GM19239 (cell line): ENCODE results near the gene ABCF3.

ENCODE experiments used
- DNase-seq: peaks from one replicate; pipeline ENCODE4 v3.0.0; 2011; ENCODE audit warnings: low spot score; ENCODE audit not compliant: insufficient read length
- FAIRE-seq: peaks from 2 replicates; lab custom pipeline; 2011; peaks lifted over from hg19 to GRCh38; lab: Jason Lieb, UNC

Gene ABCF3

DNA sequence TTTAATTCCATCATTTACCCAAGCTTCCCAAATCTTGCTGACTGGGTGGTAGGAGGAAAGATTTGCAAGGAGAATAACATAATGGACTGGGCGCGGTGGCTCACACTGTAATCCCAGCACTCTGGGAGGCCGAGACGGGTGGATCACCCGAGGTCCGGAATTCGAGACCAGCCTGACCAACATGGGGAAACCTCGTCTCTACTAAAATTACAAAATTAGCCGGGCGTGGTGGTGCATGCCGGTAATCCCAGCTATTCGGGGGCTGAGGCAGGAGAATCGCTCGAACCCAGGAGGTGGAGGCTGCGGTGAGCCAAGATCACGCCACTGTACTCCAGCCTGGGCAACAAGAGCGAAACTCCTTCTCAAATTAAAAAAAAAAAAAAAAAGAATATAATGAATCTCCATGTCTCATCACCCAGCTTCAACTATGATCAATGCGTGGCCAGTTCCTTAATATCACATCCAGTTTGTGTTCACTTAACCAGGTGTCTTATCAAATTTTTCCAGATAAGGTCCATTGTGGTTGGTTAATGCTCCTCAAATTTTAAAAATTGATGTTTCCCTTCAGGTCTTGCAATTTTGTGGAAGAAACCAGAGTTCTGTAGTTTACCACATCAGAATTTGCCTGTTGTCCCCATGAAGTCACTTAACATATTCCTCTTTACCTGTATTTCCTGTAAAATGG lies 1.3 kb upstream of the ABCF3 start:
- DNase-seq (no peak), FAIRE-seq (no peak)

DNA sequence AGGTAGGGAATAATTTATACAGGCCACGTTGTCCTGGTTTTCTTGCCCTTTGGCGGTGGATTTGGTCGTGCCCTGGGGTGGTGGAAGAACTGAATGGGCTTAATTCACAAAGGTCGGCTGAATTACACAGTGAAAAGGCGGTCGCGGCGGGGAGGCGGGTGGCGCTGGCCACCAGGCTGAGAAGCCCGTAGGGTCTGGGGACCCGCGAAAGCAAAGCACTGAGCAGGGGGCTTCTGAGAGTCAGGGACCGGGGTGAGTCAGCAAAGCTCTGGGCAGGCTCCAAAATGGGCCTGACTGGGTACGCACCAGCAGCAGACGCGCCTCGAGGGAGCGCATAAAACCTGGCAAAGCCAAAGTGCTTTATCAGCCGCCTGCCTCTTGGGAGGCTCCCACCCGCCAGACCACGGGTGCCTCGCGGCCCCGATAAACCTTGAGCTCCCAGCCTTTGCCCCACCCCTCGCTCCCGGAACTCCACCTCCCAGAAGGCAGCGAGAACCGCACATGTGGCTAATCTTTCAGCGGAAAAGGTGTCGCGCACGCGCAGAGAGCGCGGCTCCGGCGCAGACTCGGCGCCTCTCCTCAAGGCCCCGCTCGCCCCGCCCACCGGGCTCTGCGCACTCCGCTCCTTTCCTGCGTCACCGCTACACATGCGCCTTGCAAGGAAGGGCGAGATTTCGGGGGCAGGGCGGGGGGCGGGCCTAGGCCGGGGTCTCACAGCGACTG lies 377 bp upstream of the ABCF3 start:
- FAIRE-seq (peak; percentile 96), DNase-seq (peak; percentile 96)

DNA sequence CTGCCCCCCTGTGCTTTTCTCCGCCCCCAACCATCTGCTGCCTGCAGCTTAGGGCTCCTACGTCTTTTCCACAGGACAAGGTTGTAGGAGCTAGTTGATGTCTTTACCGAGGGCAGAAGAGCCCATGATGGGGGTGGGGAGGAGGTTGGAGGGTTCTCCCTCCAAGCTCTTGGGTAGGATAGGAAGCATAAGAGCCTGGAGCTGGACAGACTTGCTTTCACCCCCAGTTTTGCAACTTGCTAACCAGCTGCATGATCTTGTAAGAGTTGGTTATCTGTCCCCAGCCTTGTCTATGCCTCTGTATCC lies 856 bp downstream of the ABCF3 start:
- no peak for DNase-seq

DNA sequence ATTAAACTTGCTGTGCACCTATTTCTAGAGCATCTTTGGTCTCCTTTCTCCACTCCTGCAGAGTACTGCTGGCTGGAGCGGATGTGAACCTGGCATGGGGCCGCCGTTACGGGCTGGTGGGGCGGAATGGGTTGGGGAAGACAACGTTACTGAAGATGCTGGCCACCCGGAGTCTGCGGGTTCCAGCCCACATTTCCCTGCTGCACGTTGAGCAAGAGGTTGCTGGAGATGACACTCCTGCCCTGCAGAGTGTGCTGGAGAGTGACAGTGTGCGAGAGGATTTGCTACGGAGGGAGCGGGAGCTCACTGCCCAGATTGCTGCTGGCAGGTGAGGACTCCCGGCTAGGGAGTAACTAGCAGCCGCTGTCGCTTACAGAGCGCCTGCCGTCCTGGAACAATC lies 2.1 kb downstream of the ABCF3 start:
- no peak for DNase-seq
- no peak for FAIRE-seq

More for the DNA sequence above, 856 bp downstream of the ABCF3 start:
- no peak for FAIRE-seq

DNA sequence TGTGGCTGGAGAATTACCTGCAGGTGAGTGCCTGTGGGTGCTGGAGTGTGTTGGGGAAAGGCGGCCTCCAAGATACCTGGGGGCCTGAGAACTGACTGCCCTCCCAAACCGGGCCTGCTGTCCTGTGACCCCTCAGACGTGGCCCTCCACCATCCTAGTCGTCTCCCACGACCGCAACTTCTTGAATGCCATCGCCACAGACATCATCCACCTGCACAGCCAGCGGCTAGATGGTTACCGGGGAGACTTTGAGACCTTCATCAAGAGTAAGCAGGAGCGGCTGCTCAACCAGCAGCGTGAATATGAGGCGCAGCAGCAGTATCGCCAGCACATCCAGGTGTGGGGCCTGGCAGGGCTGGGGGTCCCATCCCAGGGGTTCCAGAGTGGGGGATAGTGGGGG lies 3.4 kb downstream of the ABCF3 start:
- DNase-seq (no peak), FAIRE-seq (no peak)

DNA sequence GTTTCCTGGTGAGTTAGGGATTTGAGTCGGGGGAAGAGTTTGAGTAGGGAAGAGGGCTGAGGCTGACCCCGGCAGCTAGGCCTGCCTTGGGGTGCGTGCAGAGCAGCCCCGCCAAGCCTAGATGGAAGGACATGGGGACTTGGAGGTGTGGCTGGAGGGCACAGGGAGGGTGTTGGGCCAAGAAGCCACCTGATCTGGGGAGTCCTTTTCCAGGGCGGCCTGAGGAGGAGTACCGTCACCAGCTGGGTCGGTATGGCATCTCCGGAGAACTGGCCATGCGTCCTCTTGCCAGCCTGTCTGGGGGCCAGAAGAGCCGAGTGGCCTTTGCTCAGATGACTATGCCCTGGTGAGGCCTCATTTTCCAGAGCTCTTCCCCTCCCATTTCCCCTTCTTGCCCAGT lies 6.9 kb downstream of the ABCF3 start:
- DNase-seq (no peak), FAIRE-seq (no peak)

DNA sequence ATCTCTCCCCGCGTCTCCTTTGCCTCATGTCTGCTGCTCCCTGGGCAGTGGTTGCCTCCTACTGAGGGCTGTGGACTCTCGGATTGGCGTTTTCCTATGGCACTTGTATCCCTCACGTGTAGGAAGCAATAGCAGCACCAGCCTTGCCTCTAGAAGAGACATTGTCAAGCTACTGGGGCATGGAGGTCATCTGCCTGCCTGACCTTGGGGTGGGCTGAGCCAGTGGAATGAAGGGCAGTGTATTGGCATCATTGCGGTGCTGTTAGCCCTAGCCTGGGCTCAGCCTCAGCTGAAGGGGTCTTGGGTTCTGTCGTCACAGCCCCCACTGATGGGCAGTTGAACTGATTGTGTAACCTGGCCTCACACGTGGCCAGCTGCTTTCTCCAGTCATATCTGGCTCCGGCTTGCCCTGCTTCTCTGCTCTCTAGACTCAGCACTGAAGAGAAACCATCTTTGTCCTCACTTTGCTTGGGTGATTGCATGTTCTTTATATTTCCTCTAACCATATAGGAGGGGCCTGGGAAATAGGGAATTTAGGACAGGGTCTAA lies 8.1 kb downstream of the ABCF3 start:
- FAIRE-seq = no peak
- DNase-seq = no peak

DNA sequence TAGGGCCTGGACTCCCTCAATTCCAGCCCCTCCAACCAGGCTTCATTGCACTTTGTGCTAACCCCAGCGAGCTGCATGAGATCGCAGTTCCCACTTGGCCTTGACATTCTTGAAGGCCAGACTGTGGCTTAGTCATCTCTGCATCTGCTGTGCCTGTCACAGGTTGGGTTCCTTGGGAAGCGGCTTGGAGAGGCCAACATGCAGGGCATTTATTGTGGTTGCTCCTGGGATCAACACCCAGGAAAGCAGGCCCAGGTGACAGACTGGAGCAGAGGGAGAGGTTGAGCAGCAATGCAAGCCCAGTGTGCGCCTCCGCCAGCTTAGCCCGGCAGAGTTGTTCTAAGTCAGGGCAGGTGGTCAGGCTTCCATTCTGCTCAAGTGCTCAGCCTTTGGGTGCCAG lies 10.5 kb downstream of the ABCF3 start:
- FAIRE-seq (no peak), DNase-seq (no peak)

DNA sequence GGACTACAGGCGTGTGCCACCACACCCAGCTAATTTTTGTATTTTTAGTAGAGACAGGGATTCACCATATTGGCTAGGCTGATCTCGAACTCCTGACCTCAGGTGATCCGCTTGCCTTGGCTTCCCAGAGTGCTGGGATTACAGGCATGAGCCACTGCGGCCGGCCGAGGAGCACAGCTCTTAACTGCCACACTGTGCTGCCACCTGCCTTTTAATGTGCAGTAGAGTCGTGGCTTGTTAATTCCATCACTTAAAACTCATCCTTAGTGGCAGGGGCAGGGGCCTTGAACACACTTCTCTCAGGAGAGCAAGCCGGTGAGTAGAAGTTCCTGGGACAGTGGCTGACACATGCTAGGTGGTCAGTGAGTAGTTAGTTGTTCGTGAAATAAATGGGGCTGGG lies 12.5 kb downstream of the ABCF3 start:
- DNase-seq (no peak), FAIRE-seq (no peak)

DNA sequence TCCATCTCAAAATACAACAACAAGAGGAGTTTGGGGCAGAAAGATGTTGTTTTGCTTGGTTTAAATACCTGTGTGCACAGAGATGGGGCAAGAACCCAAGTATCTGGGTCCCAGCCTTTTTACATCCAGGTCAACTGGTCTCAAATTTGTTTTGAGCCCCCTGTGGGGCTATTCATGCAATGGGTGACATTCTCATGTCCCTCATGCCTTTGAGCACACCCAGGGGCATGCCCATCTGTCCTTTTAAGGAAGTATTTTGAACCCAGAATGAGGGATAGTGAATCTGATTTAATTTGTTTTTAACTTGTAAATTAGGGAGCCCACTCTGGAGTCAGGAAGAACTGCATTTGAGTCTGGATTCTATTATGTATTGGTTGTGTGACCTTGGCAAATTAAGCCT lies 14.8 kb downstream of the ABCF3 start:
- FAIRE-seq = no peak
- no peak for DNase-seq

DNA sequence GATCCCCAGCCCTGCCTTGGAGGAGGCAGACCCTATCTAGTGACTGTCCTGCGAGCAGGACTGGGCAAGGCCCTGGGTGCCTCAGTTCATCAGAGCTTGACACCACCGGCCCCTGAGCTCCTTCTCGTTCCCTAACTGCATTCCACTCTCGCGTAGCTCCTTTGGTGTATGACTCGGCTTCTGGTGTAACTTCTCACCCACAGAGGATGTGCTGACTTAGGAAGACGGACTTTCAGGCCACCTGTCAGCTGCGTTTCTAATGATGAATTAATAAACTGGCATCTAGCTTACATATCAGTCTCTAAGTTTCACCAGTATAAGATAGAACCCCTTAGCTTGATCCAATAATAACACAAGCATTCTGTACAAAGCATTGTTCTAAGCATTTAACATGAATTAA lies 17.5 kb downstream of the ABCF3 start:
- FAIRE-seq = no peak

DNA sequence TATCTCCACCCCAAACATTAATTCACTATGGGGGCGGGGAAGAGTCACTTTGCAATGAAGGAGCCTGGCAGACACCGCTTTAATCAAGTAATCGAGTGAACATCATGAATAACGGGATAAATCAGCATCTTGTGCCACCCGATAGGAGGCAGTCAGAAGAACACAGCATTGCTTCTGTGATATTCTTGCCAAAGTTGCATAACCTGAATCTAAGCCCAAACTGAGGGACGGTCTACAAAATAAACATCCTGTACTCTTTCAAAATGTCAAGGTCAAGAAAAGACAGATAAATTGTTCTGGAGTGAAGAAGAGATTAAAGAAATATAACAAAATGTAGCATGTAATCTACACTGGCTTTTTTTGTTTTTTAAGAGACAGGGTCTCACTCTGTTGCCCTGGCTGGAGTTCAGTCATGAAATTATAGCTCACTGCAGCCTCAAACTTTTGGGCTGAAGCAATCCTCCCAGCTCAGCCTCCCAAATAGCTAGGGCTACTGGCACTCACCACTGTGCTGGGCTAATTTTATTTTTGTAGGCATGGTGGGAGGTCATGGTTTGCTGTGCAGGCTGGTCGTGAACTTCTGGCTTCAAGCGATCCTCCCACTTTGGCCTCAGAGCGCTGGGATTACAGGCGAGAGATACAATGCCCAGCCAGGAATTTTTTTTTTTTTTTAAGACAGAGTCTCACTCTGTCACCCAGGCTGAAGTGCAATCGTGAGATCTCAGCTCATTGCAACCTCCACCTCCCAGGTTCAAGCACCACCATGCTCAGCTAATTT lies 23.3 kb downstream of the ABCF3 start:
- FAIRE-seq = no peak
- DNase-seq = no peak

More for the DNA sequence above, 17.5 kb downstream of the ABCF3 start:
- DNase-seq = no peak

DNA sequence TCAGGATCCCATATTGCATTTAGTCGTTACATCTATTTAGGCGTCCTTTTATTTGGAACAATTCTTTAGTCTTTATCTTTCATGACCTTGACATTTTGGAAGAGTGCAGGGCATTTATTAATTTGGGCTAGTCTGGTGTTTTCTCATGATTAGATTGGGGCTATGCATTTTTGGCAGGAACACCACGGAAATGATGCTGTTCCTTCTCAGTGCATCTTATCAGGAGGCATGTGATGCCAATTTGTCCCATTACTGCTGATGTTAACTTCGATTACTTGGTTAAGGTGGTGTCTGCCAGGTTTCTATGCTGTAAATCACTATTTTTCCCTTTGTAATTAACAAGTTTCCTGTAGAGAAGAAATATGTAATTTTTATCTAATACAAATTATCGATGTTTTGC lies 25.3 kb downstream of the ABCF3 start:
- FAIRE-seq (no peak), DNase-seq (no peak)

DNA sequence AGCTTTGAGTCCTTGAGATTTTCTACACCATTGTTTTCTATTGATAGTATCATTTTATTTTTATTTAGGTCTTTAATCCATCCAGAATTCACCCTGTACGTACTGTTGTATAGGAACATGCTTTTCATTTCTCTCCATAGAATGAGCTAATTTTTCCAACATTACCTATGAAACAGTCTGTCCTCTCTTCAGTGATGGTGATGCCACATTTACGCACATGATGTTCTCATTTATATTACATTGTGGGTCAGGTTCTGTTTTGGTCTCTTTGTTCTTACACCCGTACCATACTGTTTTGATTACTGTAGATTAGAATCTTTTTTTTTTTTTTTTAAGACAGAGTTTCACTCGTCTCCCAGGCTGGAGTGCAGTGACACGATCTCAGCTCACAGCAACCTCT lies 25.7 kb downstream of the ABCF3 start:
- FAIRE-seq (no peak), DNase-seq (no peak)

DNA sequence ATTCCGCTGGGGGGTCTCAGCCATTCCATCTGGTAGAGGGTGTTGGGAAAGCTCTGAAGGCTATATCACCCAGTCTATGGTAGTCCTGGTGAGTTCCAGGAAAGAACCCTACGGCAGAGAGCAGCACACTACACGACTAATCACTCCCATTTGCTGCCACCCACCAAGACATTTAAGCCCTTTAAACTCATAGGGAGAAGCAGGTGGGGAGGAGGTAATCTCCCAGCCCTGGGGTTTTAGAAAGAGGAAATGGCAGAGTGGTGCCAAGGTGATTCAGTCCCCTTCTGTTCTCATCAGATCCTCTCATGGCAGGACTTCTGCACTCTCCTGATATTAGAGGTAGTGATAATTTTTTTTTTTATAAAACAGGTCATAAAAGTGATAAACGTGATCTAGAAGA lies 32.8 kb downstream of the ABCF3 start:
- FAIRE-seq = no peak

DNA sequence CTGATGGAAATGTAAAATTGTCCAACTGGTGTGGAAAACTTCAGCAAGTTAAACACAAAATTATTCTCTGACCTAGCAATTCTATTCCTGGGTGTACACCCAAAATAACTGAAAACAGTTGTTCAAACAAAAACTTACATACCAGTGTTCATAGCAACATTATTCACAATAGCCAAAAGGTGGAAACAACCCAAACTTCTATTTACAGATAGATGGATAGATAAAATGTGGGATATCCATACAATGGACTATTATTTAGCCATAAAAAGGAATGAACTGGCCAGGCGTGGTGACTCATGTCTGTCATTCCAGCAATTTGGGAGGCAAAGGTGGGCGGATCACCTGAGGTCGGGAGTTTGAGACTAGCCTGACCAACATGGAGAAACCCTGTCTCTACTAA lies 36.5 kb downstream of the ABCF3 start:
- FAIRE-seq (no peak), DNase-seq (no peak)

More for the DNA sequence above, 32.8 kb downstream of the ABCF3 start:
- no peak for DNase-seq

DNA sequence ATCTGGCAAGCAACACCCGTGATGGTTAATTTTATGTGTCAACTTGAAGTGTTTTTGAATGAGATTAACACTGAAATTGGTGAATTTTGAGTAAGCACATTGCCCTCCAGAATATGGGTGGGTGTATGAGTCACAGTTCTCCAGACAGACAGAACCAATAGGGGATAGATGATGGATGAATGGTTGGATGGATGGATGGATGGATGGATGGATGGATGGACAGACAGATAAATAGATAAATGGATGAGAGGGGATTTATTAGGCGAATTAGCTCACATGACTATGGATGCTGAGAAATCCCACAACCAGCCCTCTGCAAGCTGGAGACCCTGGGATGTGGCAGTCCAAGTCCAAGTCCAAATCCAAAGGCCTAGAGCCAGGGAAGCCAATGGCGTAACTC lies 37.9 kb downstream of the ABCF3 start:
- FAIRE-seq = no peak

DNA sequence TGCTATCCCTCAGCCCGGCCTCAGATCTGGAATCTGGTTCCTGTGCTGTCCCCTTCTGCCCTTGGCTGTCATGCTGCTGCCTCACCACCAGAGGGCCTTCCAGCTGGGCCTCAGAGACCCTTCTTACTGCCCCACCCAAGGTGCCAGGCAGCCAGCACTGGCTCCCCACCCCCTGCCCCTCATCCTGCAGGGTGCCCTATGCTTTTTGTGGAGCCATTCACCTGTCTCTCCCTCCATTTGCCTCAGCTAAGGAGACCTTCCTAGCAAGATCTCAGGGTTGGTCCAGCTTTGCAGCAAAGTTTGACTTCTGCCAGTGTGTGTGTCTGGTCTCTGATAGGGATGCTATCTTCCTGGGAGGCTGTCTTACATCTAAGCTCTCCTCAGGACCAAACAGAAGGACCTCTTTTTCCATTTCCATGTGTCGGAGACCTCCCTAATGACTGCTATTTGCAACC lies 41.5 kb downstream of the ABCF3 start:
- FAIRE-seq (peak; percentile 64), DNase-seq (peak; percentile 82)

More for the DNA sequence above, 37.9 kb downstream of the ABCF3 start:
- DNase-seq = no peak

DNA sequence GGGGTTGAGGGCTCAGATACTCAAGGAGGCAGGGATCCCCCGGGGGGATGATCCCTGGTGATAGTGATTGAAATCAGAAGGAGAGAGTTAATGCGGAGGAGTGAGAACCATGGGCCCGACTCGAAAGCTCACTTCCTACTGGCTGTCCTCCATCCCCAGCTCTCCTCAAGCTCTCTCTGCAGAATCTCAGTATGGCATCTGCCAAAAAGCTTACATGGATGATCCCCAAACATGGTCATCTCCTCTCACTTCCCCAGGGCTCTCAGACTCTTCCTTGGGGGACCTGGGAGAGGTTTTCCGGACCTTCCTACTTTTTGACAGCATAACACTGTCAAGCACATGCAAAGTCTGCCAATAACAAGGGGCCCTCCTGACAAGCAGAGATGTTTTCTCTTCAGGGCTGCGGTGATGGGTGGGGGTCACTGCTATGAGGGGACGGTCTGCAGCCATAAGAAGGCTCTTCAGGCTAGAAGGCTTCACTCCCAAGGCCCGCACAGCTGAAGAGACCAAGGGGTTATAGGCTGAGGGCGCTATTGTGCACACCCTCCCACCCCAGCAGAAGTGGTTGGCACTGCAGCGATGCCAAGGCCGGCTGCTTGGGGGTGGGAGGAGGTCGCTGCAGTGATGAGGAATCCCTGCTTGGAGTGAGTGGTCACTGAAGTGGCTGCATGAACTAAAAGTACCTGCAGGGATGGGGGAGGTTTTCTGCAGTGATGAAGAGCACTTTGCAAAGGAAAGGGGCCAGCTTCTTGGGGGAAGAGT lies 42.6 kb downstream of the ABCF3 start:
- DNase-seq (no peak), FAIRE-seq (no peak)

DNA sequence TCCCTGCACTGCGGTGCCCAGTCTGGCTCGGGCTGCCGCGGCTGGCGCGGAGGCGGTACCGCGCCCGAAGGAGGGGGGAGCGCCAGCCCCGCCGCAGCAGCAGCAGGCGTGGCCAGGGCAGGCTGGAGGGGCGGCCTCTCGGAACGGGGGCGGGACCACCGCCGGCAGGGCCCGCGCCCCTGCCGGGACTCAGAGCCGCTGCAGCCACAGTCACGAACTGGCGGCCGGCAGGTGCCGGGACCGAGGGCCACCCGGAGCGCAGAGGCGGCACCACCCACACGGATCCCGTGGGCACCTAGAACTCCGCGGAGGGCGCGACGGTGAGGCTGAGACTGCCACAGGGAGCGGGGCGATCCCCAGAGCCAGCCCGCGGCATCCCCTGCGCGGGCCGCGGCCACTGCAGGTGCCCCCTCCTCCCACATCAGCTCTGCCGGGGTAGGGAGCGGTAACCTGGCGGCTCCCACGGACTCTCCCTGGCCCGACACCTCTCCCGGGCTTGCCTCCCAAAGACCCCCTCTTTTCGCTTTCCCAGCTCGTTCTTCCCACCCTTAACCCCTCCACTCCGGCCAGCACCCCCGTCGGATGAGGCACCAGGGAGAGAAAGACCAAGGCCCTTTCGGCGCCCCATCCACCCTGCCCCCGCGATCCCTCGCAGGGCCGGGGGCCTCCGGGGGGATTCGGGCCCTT lies 43.5 kb downstream of the ABCF3 start, which contains the start of gene VWA5B2:
TSS of gene VWA5B2 (plus strand) at position 192 of the 687 bp plus-strand sequence. CDS start 944 bp downstream, outside the sequence.
- DNase-seq = peak; percentile 96
- FAIRE-seq = no peak
